AML-193 (cell line): ENCODE results near the gene NDEL1.

ENCODE experiments used
- DNase-seq, 2 experiments: peaks; one replicate each; lab custom pipeline; 2025; lab: John Stamatoyannopoulos, UW

NDEL1 gene

GRCh38 chr17:8477715-8478441, 42.2 kb downstream of the NDEL1 start:
- DNase-seq = no peak

DNA sequence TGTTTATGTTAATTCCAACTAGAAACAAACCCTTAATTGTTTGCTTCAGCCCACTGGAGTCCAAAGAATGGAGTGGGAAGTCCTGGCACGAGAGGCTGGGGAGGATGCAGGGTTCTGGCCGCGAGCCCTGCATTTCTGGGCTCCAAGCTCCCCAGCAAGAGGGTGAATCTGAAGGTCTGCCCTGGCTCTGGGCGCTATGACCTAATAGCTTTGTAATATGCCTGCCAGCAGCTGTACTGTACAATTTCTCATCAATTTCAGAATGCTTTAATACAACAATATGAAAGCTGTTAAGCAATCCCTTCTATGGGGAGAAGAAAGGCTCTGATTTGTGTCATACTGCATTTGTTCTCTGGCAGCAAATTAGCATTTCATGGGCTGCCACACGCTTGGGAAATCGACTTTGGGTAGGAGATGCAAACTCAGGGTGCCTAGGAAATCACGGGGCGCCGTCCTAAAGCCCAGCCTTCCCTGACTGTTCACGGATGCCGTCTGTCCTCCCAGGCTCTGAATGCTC, 43.8 kb downstream of the NDEL1 start:
- no peak for DNase-seq

DNA sequence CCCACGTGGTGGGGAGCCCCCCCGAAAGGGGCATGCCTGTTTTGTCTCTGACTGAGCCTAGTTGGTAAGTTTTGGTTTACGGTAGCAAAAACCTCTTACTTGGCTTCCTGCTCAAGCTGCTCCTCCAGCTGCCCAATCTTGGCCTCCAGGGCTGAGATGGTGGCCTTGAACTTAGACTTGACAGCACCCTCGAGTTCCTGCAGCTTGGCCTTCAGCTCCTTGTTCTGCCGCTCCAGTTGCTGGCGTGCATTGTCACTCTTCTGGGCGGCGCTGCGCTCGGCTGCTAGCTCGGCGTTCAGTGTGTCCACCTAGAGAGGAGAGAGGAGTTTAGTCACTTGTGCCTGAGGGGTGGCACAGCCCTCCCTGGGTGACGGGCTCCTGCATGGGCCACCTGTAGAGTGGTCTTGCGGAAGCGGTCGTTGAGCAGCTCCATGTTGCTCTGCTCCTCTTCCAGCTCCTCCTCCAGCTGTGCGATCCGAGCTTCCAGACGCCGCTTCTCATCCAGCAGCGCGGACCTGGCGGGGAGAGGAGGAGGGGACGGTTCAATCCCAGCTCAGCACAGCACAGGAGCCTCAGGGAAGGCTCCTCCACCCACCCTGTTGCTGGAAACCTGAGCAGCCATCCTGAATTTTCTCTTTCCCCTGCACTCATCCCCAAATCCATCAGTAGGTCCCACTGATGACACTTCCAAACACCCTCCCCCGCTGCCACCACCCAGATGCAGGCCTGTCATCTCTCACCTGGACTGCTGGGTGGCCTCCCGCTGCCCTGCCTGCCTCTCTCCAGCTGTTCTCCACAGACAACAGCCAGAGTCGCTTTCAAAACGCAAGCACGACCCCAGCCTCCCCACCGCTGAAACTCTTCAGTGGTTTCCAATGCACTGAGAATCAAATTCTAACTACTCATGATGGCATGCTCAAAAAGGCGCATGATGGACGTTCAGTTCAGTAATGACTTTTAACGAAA, 44.6 kb downstream of the NDEL1 start:
- DNase-seq = no peak

- no peak for DNase-seq
These were observed 45.4 kb downstream of the NDEL1 start for GRCh38 chr17:8481089-8481488.

- DNase-seq = no peak
These were observed 46.0 kb downstream of the NDEL1 start for GRCh38 chr17:8481703-8482102.

GRCh38 chr17:8482546-8482945, 46.9 kb downstream of the NDEL1 start:
- no peak for DNase-seq

DNA sequence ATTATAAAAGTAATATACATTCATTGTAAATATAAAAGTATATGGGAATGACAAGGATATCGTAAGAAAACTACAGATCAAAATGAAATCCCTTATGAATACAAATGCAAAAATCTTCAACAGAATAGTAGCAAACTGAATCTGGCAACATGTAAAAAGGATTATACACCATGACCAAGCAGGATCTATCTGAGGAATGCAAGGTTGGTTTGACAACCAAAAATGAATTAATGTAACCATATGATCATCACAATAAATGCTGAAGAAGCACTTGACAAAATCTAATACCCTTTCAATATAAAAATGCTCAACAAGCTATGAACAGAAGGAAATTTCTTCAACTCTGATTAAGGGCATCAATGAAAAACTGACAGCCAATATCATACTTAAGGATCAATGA, 48.8 kb downstream of the NDEL1 start:
- DNase-seq = no peak

DNA sequence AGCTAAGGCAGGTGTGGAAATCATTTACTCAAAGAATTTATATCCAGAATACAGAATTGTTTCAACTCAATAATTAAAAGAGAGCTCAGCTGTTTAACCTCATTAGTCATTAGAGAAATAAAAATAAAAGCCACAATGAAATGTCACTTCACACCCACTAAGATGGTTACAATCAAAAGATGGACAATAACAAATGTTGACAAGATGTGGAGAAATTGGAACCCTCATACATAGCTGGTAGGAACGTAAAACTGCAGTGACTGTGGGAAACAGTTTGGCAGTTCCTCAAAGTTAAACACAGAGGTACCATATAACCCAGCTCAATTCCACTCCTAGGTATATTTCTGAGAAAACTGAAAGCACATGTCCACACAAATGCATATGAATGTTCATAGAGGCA, 49.8 kb downstream of the NDEL1 start:
- no peak for DNase-seq

DNA sequence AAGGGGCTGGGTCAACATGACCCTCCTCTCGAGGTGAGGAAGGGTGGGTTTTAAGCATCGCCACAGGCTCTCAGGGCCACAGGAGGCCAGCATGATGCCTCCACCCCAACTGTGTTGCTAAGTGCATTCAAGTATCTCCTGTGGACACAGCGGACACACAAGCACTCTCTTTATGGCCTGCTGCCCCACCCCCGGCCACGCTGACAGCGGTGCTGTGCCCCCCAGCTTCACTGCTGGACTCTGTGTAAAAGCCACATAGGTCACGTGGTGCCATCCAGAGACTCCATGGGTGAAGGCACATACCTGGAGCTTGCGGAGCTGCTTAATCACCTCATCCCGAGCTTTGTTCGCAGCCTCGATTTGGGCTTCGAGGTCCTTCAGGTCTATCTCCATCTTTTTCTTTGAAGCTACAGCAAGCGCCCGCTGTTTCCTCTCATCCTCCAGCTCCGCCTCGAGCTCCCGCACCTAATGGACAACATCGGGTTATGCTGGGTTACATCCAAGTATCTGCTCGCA, 51.5 kb downstream of the NDEL1 start:
- DNase-seq = no peak

- DNase-seq = no peak
These were observed 52.1 kb downstream of the NDEL1 start for GRCh38 chr17:8487743-8488142.

DNA sequence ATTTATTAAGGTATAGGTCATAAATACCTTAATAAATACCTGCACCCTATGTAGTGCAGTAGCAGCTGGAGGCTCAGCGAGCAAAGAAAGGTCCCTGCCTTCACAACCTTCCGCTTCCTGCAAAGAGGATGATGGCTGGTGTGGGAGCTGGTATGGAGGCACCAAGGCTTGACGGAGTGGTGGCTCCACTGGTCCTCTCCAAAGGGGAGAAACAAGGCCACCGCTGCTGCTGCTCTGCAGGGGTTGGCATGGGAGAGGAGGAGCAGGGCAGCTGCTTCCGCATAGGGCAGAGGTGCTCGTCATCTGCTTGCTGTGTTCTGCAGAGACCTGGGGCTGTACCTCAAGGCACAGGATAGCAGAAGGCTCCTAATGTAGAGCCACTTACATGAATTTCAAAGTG, 52.8 kb downstream of the NDEL1 start:
- no peak for DNase-seq

DNA sequence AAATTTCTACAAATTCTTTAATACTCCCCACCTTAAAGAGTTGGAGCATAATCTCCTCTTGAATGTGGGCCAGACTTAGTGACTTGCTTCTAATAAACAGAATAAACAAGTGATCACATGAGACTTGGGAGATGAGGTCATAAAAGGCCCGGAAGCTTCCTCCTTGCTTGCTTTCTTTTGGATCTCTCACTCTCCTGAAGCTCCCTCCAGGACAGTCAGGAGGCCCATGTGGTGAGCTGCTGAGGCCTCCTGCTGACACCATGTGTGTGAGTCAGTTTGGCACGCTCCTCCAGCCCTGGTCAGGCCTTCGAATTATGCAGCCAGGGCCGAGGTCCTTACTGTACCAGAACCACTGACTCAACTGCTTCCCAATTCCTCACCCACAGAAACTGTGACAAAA, 53.2 kb downstream of the NDEL1 start:
- no peak for DNase-seq

DNA sequence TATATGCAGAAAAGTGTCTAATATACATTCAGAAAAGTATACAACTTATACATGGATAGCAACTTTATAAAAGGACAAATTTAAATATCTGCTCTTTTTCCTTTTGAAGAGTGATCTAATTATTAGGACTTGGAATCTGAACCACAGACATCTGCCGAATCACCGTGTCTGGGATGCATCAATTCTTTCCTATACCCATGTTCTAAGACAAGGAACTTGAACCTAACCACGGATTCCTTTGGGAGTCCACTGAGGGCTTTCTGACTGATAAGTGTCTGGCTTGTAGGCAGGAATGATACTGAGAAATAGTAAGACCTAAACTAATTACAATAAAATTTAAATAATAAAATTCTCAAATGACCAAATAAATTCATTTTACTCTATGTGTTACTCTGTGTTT, 54.2 kb downstream of the NDEL1 start:
- no peak for DNase-seq

GRCh38 chr17:8490256-8491023, 54.8 kb downstream of the NDEL1 start:
- no peak for DNase-seq

- no peak for DNase-seq
These were observed 56.4 kb downstream of the NDEL1 start for GRCh38 chr17:8492121-8492520.

- DNase-seq = no peak
These were observed 58.3 kb downstream of the NDEL1 start for GRCh38 chr17:8494021-8494420.

DNA sequence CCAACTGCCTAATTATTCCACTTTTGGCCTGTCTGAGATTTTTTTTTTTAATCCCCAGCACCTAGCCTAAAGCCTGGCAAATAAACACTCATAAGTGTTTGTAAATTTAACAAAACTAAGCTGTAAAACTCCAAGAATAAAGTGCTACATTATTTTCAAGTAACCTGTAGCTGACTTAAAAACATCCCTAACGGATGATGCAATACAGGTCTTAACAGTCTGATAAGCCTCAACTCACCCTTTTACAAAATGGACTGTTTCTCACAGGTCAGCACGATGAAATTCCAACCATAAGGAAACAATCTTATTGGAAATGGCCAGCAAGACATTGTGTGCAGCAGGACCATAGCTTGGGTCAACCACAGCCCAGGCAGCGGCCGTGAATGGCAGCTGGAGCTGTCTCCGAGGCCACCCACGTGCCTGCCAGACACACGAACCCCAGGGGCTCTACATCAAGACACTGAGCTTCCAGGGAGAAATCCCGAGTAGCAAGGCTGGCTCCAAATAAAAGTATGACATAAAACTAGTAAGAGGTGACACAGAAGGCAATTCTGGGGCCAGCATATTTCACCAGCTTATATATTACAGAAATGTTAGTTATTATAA, 58.9 kb downstream of the NDEL1 start:
- DNase-seq = no peak

DNA sequence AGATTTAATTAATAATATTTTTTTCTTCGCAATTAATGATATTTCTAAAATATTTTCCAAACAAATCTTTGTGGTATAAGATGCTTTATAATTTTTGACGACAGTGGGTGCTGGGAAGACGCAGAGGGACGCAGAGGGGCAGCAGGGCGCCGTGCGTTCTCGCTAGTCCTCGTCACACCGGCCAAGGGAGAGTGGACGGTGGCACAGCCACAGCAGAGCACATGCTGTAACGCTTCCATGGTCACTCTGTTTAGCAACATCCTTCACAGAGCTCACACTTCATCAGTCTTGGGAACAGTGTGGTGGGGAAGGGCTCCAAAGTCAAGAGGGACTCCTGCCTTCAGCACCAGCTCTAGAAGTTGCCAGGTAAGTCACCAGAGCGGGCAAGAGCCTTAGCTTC, 60.4 kb downstream of the NDEL1 start:
- DNase-seq = no peak

DNA sequence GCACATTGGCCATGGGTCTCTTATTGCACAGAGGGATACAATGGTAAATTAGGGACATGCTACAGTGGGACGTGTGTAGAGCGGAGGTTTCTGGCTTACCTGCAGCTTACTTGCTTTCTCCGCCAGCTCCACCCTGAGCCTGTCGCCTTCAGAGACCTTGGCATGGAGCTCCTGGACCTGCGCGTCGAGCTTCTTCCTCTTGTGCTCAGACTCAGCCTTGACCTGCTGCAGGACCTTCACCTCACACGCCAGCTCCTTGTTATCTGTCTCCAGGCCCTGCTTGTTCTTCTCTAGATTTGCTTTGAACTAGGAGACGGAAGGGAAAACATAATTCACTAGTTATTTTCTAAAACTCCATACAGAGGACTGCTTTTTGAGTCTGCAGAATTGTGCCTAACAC, 63.5 kb downstream of the NDEL1 start:
- no peak for DNase-seq

GRCh38 chr17:8499614-8500013, 63.9 kb downstream of the NDEL1 start:
- no peak for DNase-seq

GRCh38 chr17:8500609-8501008, 64.9 kb downstream of the NDEL1 start:
- DNase-seq = no peak

DNA sequence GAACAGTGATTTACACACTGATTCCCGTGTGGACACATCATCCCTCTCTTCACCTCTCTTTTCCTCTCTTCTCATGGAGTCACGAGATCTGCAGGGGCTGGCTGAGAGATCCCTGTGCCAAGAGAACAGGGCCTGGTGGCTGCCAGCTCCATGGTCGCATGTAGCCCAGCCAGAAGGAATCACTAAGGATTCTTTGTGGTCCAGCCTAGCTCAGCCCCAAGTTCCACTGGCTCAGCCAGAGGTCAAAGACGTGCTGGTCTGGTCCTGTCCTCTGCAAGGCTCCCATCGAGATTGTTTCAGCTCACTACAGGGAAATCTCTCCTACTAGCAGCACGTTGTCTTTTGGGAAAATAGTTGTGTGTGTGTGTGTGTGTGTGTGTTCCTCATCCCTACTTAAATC, 66.4 kb downstream of the NDEL1 start:
- DNase-seq = no peak
